ENCODE data around the gene ATOSA. TPM values are rescaled to one million over a fixed set of nuclear protein-coding genes. Genes with fewer than 3 reads are reported as not detected.

ATOSA gene
- total RNA-seq, 1 experiment from 2014 or later: 13.2 TPM

DNA sequence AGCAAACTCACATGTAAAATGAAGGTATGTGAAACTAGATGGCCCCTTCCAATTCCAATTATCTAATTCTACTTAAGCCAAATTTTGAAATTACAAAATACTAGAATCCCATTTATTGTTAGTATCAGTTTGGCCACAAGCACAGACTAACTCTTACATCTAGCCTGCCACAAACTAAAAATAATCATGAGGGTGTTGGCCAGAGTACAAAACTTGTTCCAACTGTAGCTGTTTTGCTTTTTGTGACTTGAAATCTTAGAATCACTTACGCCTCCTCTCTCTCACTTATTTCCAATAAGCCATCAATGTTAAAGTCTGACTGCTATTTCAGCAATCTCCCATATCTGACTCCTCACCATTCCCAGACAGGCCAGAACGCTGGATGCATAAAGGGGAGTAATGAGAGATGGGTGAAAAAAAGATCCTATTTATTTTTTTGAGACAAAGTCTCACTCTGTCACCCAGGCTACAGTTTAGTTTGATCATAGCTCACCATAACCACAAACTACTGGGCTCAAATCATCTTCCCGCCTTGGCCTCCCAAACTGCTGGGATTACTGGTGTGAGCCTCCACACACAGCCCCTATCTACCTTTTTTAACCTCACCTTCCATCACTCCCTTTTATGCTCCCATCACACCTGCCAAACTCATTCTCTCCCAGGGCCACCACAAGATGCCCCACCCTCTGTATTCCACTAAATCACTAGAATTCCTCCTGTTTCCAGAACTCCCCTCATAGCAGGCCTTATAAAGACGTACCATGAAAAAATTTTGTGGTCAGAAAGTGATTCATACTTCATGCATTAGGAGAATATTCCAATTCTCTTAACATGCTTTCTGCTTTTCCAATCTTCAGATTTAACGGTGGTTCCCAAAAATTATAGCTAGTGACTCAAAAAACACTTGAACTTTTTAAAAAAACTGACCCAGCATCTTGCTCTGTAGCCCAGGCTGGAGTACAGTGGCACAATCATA, 36.5 kb downstream of the ATOSA start (continued):
- TF ChIP-seq, protein P1, sequence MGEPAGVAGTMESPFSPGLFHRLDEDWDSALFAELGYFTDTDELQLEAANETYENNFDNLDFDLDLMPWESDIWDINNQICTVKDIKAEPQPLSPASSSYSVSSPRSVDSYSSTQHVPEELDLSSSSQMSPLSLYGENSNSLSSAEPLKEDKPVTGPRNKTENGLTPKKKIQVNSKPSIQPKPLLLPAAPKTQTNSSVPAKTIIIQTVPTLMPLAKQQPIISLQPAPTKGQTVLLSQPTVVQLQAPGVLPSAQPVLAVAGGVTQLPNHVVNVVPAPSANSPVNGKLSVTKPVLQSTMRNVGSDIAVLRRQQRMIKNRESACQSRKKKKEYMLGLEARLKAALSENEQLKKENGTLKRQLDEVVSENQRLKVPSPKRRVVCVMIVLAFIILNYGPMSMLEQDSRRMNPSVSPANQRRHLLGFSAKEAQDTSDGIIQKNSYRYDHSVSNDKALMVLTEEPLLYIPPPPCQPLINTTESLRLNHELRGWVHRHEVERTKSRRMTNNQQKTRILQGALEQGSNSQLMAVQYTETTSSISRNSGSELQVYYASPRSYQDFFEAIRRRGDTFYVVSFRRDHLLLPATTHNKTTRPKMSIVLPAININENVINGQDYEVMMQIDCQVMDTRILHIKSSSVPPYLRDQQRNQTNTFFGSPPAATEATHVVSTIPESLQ (CRISPR knock-in tag; IDR thresholded peaks at IDR 0.05): no peak
- no peak for TF ChIP-seq RORB (CRISPR knock-in tag; IDR thresholded peaks at IDR 0.05)
- TF ChIP-seq, protein P2, sequence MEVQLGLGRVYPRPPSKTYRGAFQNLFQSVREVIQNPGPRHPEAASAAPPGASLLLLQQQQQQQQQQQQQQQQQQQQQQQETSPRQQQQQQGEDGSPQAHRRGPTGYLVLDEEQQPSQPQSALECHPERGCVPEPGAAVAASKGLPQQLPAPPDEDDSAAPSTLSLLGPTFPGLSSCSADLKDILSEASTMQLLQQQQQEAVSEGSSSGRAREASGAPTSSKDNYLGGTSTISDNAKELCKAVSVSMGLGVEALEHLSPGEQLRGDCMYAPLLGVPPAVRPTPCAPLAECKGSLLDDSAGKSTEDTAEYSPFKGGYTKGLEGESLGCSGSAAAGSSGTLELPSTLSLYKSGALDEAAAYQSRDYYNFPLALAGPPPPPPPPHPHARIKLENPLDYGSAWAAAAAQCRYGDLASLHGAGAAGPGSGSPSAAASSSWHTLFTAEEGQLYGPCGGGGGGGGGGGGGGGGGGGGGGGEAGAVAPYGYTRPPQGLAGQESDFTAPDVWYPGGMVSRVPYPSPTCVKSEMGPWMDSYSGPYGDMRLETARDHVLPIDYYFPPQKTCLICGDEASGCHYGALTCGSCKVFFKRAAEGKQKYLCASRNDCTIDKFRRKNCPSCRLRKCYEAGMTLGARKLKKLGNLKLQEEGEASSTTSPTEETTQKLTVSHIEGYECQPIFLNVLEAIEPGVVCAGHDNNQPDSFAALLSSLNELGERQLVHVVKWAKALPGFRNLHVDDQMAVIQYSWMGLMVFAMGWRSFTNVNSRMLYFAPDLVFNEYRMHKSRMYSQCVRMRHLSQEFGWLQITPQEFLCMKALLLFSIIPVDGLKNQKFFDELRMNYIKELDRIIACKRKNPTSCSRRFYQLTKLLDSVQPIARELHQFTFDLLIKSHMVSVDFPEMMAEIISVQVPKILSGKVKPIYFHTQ (CRISPR knock-in tag; IDR thresholded peaks at IDR 0.05): no peak
- TF ChIP-seq, protein P3, sequence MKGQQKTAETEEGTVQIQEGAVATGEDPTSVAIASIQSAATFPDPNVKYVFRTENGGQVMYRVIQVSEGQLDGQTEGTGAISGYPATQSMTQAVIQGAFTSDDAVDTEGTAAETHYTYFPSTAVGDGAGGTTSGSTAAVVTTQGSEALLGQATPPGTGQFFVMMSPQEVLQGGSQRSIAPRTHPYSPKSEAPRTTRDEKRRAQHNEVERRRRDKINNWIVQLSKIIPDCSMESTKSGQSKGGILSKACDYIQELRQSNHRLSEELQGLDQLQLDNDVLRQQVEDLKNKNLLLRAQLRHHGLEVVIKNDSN (CRISPR knock-in tag; IDR thresholded peaks at IDR 0.05): no peak
- TF ChIP-seq SP1 (CRISPR knock-in tag; conservative IDR thresholded peaks at IDR 0.05): no peak
- TF ChIP-seq, protein P4, sequence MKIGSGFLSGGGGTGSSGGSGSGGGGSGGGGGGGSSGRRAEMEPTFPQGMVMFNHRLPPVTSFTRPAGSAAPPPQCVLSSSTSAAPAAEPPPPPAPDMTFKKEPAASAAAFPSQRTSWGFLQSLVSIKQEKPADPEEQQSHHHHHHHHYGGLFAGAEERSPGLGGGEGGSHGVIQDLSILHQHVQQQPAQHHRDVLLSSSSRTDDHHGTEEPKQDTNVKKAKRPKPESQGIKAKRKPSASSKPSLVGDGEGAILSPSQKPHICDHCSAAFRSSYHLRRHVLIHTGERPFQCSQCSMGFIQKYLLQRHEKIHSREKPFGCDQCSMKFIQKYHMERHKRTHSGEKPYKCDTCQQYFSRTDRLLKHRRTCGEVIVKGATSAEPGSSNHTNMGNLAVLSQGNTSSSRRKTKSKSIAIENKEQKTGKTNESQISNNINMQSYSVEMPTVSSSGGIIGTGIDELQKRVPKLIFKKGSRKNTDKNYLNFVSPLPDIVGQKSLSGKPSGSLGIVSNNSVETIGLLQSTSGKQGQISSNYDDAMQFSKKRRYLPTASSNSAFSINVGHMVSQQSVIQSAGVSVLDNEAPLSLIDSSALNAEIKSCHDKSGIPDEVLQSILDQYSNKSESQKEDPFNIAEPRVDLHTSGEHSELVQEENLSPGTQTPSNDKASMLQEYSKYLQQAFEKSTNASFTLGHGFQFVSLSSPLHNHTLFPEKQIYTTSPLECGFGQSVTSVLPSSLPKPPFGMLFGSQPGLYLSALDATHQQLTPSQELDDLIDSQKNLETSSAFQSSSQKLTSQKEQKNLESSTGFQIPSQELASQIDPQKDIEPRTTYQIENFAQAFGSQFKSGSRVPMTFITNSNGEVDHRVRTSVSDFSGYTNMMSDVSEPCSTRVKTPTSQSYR (CRISPR knock-in tag; IDR thresholded peaks at IDR 0.05): no peak

DNA sequence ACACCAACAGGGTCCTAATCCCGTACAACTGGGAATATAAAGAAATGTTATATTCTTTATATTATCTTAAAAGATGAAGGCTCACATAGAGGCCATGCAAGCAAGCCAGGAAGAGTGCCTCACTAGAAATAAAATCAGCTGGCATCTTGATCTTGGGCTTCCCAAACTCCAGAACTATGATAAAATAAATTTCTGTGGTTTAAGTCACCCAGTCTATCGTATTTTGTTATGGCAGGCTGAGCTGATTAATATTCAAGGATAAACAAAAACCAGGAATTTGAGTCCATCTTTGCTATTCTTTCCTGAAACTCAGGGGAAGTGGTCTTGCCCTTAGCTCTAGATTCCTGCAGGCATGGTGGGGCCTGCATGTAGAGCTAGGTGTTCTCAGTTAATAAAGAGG, 42.7 kb downstream of the ATOSA start:
- no peaks in the 10 kb centered on the region; the same call in 1 of the 2 replicates for H3K36me3 Mint-ChIP-seq
- POLR2A ChIA-PET: no interaction called here
- DNase-seq (ENCODE audit: low spot score) (no peak), ATAC-seq (no peak)
- H3K27me3 Mint-ChIP-seq (ENCODE audit: low read depth): no peaks in the 10 kb centered on the region
- no peaks in the 10 kb centered on the region for H3K4me1 Mint-ChIP-seq
- TF ChIP-seq MXD4 (CRISPR knock-in tag; IDR thresholded peaks at IDR 0.05; ENCODE audit: borderline replicate concordance) (no peak), TEAD1 (CRISPR knock-in tag; IDR thresholded peaks at IDR 0.05) (no peak), SOX15 (CRISPR knock-in tag; IDR thresholded peaks at IDR 0.05) (no peak), GRHL2 (CRISPR knock-in tag; IDR thresholded peaks at IDR 0.05; ENCODE audit: insufficient replicate concordance, severe bottlenecking) (no peak), ZNF416 (CRISPR knock-in tag; IDR thresholded peaks at IDR 0.05) (no peak), SP1 (CRISPR knock-in tag; conservative IDR thresholded peaks at IDR 0.05) (no peak), SMAD3 (CRISPR knock-in tag; IDR thresholded peaks at IDR 0.05; ENCODE audit: borderline replicate concordance) (no peak), ZNF423 (CRISPR knock-in tag; IDR thresholded peaks at IDR 0.05) (no peak), GABPB1 (CRISPR knock-in tag; IDR thresholded peaks at IDR 0.05) (no peak), RORB (CRISPR knock-in tag; IDR thresholded peaks at IDR 0.05) (no peak), ELF4 (CRISPR knock-in tag; IDR thresholded peaks at IDR 0.05; ENCODE audit: low read depth) (no peak), NR2C2 (CRISPR knock-in tag; IDR thresholded peaks at IDR 0.05) (no peak), NR1H2 (CRISPR knock-in tag; IDR thresholded peaks at IDR 0.05) (no peak)
- TF ChIP-seq, protein P5, sequence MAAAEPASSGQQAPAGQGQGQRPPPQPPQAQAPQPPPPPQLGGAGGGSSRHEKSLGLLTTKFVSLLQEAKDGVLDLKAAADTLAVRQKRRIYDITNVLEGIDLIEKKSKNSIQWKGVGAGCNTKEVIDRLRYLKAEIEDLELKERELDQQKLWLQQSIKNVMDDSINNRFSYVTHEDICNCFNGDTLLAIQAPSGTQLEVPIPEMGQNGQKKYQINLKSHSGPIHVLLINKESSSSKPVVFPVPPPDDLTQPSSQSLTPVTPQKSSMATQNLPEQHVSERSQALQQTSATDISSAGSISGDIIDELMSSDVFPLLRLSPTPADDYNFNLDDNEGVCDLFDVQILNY (CRISPR knock-in tag; IDR thresholded peaks at IDR 0.05): no peak
- TF ChIP-seq, protein P6, sequence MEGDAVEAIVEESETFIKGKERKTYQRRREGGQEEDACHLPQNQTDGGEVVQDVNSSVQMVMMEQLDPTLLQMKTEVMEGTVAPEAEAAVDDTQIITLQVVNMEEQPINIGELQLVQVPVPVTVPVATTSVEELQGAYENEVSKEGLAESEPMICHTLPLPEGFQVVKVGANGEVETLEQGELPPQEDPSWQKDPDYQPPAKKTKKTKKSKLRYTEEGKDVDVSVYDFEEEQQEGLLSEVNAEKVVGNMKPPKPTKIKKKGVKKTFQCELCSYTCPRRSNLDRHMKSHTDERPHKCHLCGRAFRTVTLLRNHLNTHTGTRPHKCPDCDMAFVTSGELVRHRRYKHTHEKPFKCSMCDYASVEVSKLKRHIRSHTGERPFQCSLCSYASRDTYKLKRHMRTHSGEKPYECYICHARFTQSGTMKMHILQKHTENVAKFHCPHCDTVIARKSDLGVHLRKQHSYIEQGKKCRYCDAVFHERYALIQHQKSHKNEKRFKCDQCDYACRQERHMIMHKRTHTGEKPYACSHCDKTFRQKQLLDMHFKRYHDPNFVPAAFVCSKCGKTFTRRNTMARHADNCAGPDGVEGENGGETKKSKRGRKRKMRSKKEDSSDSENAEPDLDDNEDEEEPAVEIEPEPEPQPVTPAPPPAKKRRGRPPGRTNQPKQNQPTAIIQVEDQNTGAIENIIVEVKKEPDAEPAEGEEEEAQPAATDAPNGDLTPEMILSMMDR (IDR thresholded peaks at IDR 0.05): no peak
- TF ChIP-seq, protein P7, sequence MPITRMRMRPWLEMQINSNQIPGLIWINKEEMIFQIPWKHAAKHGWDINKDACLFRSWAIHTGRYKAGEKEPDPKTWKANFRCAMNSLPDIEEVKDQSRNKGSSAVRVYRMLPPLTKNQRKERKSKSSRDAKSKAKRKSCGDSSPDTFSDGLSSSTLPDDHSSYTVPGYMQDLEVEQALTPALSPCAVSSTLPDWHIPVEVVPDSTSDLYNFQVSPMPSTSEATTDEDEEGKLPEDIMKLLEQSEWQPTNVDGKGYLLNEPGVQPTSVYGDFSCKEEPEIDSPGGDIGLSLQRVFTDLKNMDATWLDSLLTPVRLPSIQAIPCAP (CRISPR knock-in tag; IDR thresholded peaks at IDR 0.05): no peak
- TF ChIP-seq, protein P8, sequence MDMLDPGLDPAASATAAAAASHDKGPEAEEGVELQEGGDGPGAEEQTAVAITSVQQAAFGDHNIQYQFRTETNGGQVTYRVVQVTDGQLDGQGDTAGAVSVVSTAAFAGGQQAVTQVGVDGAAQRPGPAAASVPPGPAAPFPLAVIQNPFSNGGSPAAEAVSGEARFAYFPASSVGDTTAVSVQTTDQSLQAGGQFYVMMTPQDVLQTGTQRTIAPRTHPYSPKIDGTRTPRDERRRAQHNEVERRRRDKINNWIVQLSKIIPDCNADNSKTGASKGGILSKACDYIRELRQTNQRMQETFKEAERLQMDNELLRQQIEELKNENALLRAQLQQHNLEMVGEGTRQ (CRISPR knock-in tag; IDR thresholded peaks at IDR 0.05): no peak
- H3K9me3 Mint-ChIP-seq: peaks cover 5% of the 10 kb centered on the region
- H3K4me3 Mint-ChIP-seq: no peak overlapping the region
- CTCF ChIA-PET: no interaction called here
- H3K27ac Mint-ChIP-seq: no peak overlapping the region; the same call in 1 of the 2 replicates
